ENCODE data around the gene OTOGL.

GRCh38 chr12:80186727-80187217 lies 87.4 kb downstream of the OTOGL start:
- TF ChIP-seq CTCF (IDR thresholded peaks at IDR 0.05; ENCODE audit: low read length), result peak; percentile 78
- no peak for TF ChIP-seq EZH2 (IDR thresholded peaks at IDR 0.05; ENCODE audit: borderline replicate concordance, low read length)
